ENCODE data around the gene HUS1. TPM values are rescaled to one million over a fixed set of nuclear protein-coding genes. Genes with fewer than 3 reads are reported as not detected.

HUS1 gene
- total and polyA plus RNA-seq, 2 of the 8 experiments (the other 6 are each of a cell fraction or from before 2014, with no cell fraction given), result 15.0 to 33.0 TPM

DNA sequence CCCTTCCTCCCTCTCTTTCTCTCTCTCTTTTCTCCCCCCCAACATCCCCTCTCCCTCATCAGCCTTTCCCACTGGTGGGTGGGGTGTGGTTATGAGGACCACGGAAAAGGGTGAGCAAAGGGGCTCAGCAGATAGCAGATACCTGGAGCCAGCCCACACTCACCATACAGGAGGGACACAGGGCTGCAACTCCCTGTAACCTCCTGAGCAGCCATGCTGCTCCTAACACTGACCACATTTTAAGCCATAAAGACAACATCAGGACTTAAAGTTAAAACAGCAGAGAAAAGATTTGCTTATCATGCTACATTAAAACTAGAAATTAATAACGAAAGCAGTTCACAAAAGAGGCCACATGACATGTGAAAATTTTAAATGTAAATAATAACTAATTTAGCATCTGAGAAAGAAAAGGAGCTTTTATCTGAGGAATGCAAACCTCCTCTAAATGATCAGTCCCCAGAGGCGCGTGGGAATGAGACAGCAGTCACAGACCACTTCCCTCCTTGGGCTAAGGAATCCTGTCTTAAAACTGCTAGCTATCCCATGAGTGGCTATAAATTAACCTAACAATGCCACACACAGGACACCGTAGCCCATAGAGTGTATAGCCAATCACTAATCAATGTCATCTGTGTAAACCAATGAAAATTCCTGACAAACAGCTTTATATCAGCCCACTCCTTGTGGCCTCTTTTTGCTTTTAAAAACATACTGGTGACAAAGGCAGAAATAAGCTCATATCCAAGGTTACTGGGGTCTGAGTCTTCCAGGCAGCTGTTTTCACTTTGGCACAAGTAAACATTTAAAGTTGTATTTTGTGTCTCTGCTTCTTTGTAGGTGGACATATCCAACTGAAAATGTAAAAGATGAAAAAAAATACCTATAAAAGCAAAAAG is 64.4 kb downstream of the HUS1 start (continued):
- no peak for TF ChIP-seq NANOG (IDR thresholded peaks at IDR 0.05; ENCODE audit: insufficient read depth, low read depth, low read length, poor library complexity, severe bottlenecking)

Other genes with a start within 250 kb of the HUS1 start
- 0.22 and 0.25 TPM in 2 replicates for gene PKD1L1, start 31.1 kb downstream of the HUS1 start, total RNA-seq (2021; fragmentation: NEBNext Ultra II Directional; extraction: Animal tissue kit (Norgen Biotek cat#: 25700))
- 0.35 and 0.46 TPM in 2 replicates for gene PKD1L1, start 31.1 kb downstream of the HUS1 start, polyA plus RNA-seq (2011; rRNA removed)
- gene SUN3, start 49.5 kb upstream of the HUS1 start, total RNA-seq (2021; fragmentation: NEBNext Ultra II Directional; extraction: Animal tissue kit (Norgen Biotek cat#: 25700)), result not detected in 2 replicates
- not detected in 2 replicates for gene SUN3, start 49.5 kb upstream of the HUS1 start, polyA plus RNA-seq (2011; rRNA removed)
- 0.27 and 0.56 TPM in 2 replicates for gene C7orf57, start 55.9 kb upstream of the HUS1 start, total RNA-seq (2021; fragmentation: NEBNext Ultra II Directional; extraction: Animal tissue kit (Norgen Biotek cat#: 25700))
- gene C7orf57, start 55.9 kb upstream of the HUS1 start, polyA plus RNA-seq (2011; rRNA removed), result 0.08 and 0.25 TPM in 2 replicates
- 37.5 and 40.7 TPM in 2 replicates for gene UPP1, start 109.7 kb upstream of the HUS1 start, total RNA-seq (2021; fragmentation: NEBNext Ultra II Directional; extraction: Animal tissue kit (Norgen Biotek cat#: 25700))
- gene UPP1, start 109.7 kb upstream of the HUS1 start, polyA plus RNA-seq (2011; rRNA removed), result 46.2 and 61.4 TPM in 2 replicates
- 0.07 and 0.13 TPM in 2 replicates for gene ABCA13, start 191.8 kb upstream of the HUS1 start, total RNA-seq (2021; fragmentation: NEBNext Ultra II Directional; extraction: Animal tissue kit (Norgen Biotek cat#: 25700))
- gene ABCA13, start 191.8 kb upstream of the HUS1 start, polyA plus RNA-seq (2011; rRNA removed), result 0.02 and 0.09 TPM in 2 replicates